PC-9 (cell line): ENCODE data around the gene DLGAP1.

Experiments
- CTCF ChIP-seq: fragments of 200-600 bp; sonication (generic); conservative IDR thresholded peaks from 2 replicates; pipeline ENCODE4 v1.6.1; 2017; ENCODE audit warnings: mixed run types, antibody characterized with exemption, mild to moderate bottlenecking, moderate library complexity
- EZH2 ChIP-seq: fragments of 200-600 bp; sonication (generic); IDR thresholded peaks from 2 replicates; pipeline ENCODE4 v1.8.0; 2017; ENCODE audit warnings: antibody characterized with exemption, low read depth

DNA sequence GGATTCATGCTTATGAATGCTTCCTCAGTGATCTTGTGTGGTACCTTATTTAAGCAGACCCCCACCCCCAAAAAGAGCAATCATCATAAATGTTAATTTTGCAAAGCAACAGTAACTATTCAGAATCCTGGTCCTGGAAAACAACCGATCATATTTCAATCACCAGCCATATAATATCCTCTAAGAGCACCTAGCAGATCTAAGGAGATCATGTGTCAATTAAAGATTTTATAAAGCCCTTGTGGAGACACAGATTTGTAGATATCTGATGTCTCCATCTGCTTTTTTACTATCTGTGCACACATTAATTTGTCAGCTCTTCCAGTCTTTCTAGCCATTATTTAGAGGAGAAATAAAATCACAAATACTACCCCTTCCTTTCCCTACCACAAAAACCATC lies 581.4 kb downstream of the DLGAP1 start:
- no peak for TF ChIP-seq EZH2
- TF ChIP-seq CTCF = no peak
